GM21381 (cell line): Measurements from ENCODE around the gene FNDC3B.

Experiments used
- ATAC-seq: cut with Tn5 transposase; IDR thresholded peaks from one replicate; pipeline ENCODE4 v1.9.1; 2021; ENCODE audit warnings: mild to moderate bottlenecking, moderate library complexity; ENCODE audit not compliant: unreplicated experiment

FNDC3B gene

GRCh38 chr3:172376402-172376801, 337.0 kb downstream of the FNDC3B start:
- ATAC-seq, result no peak

GRCh38 chr3:172376881-172377280, 337.5 kb downstream of the FNDC3B start:
- ATAC-seq, result no peak

DNA sequence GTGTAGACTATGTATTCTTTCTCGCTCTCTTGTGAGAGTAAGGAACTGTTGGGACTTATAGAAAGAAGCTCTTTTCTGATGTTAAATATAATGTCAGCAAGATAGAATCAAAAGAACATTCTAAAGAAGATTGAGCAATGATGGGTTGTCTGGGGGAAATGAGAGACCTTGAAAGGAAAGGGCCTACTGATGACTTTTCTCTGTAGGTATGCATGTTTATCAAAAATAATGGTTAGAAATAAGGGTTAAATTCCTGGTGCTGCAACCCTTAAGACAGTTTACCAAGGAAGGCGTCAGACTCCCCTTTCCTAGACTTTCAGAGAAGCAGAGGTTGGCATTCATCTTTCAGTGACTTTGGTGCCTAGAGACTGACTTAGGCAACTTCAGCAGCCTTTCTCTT, 339.1 kb downstream of the FNDC3B start:
- ATAC-seq, result no peak

- ATAC-seq, result no peak
Observed at GRCh38 chr3:172379372-172379771, 340.0 kb downstream of the FNDC3B start.

- no peak for ATAC-seq
Observed at GRCh38 chr3:172380632-172381031, 341.3 kb downstream of the FNDC3B start.

- ATAC-seq, result no peak
Observed at GRCh38 chr3:172383306-172383796, 344.0 kb downstream of the FNDC3B start.

DNA sequence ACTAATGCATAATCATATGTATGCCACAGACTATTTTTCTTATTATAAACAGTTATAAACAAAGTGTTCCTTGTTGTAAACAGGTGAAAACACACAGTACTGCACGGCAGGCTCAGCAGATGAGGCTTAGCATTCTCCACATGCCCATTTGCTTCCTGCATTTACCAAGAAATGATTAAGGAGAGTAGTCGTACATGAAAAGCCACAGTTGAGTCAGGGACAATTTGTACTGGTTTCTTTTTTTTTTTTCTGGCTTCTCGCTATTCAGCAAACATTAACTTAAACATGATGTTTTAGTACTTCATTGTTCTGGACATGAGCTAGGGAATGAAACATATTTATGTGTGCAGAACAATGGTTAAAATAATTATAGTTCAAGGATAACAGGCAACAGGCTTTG, 345.5 kb downstream of the FNDC3B start:
- no peak for ATAC-seq

GRCh38 chr3:172387728-172388127, 348.4 kb downstream of the FNDC3B start:
- ATAC-seq, result no peak

- no peak for ATAC-seq
Observed at GRCh38 chr3:172388412-172389078, 349.2 kb downstream of the FNDC3B start.

DNA sequence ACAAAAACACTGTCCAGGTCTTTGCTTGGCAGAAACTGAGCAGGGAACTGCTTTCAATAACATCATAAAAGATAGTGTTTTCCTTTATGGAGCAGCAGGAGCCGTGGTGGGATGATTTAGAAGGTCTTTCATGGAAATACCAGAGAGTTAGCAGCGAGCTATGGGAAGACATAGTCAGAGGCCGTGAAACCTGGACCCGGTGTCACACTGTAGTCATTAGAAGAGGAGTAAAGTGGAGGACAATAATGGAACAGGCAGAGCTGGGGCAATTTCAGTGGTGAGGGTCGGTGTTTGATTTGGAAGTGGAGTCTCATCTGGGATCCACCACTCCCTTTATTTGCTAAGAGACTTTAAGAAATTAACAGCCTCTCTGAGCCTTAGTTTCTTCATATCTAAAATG, 351.4 kb downstream of the FNDC3B start:
- ATAC-seq, result no peak

DNA sequence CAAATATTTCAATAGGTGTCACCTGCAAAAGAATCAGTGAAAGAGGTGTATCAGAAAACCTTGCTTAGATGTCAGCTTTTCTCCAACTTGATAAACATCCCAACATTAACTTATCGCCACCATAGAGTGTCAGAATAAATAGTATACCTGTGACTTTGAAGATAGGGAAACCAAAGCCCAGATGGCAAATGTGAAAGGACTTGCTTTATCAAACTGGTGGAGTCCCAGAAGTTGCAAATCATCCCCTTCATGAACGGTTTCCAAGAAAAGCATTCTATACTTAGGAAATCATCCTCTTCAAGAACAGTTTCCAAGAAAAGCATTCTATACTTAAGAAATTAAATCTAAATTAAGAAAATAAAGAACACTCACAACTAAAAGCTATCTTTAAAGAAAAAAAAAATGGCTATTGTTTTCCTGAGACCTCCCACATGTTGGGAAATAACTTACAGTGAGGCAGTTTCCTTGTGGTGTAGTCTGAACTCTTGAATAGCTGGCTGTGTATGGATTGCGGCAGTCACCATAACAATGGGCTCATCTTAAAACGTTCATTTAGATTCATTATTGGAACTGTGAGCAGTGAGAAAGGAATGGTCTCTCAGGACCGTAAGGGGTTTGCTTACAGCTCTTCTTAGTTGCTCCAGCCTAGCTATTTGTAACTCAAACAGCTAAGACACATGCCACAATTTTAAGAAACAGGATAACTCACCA, 352.4 kb downstream of the FNDC3B start:
- ATAC-seq, result no peak

DNA sequence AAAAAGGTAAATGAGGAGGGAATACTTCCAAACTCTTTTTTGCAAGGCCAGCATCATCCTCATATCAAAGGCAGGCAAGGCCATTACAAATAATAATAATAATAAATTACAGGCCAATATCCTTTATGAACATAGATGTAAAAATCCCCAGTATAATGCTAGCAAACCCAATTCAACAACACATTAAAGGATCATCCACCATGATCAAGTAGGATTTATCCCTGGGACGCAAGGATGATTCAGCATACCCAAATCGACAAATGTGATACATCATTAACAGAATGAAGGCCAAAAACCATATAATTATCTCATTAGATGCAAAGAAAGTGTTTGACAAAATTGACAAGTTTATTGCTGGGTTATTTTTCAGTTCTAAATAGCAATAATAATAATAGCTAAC, 355.3 kb downstream of the FNDC3B start:
- no peak for ATAC-seq

DNA sequence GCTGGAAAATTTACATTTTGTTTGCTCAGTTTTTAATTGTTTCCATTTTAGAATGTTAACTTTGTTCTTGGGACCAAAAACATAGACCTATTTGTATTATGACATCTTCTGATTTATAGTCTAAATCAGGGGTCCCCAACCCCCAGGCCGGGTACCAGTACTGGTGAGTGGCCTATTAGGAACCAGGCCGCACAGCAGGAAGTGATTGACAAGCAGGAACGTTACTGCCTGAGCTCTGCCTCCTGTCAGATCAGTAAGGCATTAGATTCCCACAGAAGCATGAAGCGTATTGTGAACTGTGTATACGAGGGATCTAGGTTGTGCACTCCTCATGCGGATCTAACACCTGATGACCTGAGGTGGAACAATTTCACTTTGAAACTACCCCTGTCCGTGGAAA, 357.0 kb downstream of the FNDC3B start:
- no peak for ATAC-seq

- ATAC-seq, result no peak
Observed at GRCh38 chr3:172397716-172398405, 358.5 kb downstream of the FNDC3B start.

- no peak for ATAC-seq
Observed at GRCh38 chr3:172398484-172398883, 359.1 kb downstream of the FNDC3B start.

DNA sequence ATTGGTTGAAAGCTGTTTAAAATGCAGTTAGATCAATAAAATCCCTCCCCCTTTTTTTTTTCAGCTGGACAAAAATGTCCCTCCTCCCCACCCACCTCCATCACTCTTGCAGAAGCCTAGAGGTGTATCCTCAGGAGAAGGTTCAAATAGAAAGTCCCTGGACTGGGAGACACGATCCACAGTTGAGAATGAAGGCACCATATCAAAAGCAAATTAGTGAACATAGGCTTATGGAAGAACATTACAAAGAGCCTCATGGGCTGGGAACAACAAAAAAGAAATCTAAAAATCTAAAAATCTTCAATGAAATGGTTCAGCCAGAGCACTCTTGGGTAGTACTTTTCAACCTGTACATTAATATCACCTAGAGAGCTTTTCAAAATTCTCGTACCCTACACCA, 362.7 kb downstream of the FNDC3B start:
- ATAC-seq, result no peak

DNA sequence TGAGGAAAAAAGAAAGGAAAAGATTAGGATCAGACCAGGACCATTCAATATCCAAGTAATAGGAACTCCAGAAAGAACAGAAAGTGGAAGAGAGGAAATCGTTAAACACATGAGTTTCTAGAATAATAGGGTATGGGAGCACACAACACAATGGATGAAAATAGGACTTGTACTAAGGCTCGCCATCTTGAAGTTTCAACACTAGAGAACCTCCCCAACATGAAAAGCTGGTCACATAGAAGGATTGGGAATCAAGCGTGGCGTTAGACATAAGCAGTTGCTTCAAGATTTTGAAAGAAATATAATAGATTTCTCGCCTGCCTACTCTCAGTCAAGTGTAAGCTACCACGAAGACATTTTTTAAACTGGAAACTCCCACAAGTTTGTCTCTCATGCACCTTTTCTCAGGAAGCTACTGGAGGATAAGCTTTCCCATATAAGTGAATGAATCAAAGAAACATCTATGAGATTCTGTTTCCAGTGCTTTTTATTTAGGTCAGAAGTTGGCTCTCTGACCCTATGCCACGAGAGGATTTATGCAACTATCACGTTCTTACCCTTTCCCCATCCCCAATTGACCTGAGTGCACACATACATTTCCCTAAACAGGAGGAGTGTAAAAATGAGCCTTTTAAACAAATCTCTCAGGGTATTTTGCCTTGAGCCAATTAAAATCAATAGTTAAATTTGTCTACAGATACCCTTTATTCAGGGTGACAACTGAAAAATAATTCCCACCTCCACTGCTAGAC, 363.7 kb downstream of the FNDC3B start:
- no peak for ATAC-seq

DNA sequence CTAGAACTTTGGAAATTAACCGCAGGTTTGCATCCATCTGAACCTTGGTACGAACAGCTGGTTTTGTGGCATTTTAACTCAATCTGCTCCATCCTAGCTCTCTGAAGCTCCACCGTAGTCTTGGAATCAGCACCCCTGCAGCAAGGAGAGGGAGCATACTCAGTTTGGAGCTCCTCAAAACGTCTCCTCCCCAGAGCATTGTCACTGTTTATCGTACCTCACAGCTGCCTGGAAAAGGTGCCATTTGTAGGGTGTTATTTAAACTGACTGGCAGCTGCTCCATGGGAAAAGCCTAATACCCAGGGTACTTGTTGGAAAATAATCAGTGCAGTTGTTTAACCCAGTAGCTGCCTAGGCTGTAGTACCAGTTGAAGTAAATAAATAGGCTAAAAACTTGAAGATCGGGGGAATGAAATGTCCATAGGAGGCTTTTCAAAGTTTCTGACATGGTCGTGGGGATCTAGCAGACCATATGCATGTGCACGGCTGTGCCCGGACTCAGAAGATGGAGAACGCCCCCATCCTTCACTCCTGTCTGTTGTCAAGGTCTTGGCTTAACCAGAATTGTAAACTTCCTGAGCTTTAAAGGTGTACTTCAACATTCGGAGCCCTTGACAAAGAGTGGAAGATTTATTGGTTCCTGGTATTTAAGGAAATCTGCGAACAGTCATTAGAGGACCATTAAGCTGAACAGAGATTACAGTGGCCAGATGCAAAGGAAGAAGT, 365.0 kb downstream of the FNDC3B start:
- ATAC-seq, result no peak

DNA sequence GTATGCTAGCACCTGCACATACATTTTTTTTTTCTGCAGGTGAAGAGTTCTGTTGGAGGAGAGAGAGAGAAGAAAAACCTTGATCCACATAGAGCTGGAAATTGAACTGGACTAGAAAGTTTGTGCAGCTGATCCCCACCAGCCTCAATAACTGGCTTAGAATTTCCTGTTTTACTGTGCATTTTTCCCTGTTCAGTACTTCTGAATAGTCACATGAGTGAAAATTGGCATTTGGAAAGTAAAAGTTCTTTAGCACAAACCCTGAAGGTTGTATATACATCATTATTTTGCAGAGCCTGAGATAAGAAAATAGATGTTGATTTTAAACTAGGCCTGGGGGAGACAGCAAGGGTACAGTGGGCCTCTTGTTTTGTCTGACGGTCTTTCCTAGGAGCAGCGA, 366.5 kb downstream of the FNDC3B start:
- ATAC-seq, result no peak

DNA sequence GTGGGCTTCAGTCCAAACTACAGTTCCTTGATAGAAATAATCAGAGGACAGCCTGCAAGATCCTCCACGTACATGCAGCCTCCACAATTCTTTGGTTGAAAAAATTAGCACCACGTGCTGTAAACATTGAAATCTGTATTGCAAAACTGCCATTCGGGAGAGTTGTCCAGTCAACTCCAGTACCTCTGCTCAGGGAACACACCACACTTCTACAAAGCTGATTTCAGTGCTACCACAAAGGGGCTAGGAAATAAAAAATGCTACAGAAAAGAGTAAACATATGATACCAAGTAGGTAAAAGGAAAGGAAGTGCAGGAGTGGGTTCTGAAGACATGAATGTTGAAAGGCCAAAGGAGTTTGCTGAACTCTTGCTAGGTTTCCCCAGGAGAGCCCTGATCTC, 368.5 kb downstream of the FNDC3B start:
- no peak for ATAC-seq
